ENCODE measurements around the gene NOL8.

The NOL8 gene

GRCh38 chr9:92325269-92325990 is at the start of gene NOL8, which contains the start of gene CENPP:
Gene NOL8 (minus strand): TSS chr9:92325350. CDS start chr9:92324161, 1,189 bp downstream.
Gene CENPP (plus strand): TSS chr9:92325953.
- DNase-seq (peak; percentile 86 to 89), ATAC-seq (peak; percentile 97)
- Mint-ChIP-seq H3K4me3 (peak within 1 kb of the TSS; percentile 95 to 97), H3K9me3 (no peaks in the 10 kb centered on the region), H3K27ac (peak within 1 kb of the TSS; percentile 98 to 100), H3K27me3 (no peaks in the 10 kb centered on the region), H3K4me1 (peaks cover 37% of the 10 kb centered on the region)

- peaks cover 6 to 26% of the 10 kb centered on the region in 2 donors for H3K9me3 Mint-ChIP-seq
- ATAC-seq (no peak), DNase-seq (no peak)
- H3K27me3 Mint-ChIP-seq, result no peaks in the 10 kb centered on the region
- no peaks in the 10 kb centered on the region for H3K4me1 Mint-ChIP-seq
- no peak overlapping the region for H3K4me3 Mint-ChIP-seq
- no peak overlapping the region for H3K27ac Mint-ChIP-seq
Measured at GRCh38 chr9:92373167-92373566, 48.0 kb upstream of the NOL8 start.

GRCh38 chr9:92369075-92369474 is 43.9 kb upstream of the NOL8 start:
- Mint-ChIP-seq H3K27me3 (no peaks in the 10 kb centered on the region), H3K9me3 (peaks cover 6 to 12% of the 10 kb centered on the region in 2 donors), H3K4me1 (no peaks in the 10 kb centered on the region), H3K27ac (no peak overlapping the region), H3K4me3 (no peak overlapping the region)
- no peak for ATAC-seq
- DNase-seq, result no peak

GRCh38 chr9:92360083-92360482 is 34.9 kb upstream of the NOL8 start:
- Mint-ChIP-seq H3K4me3 (no peak overlapping the region), H3K4me1 (no peaks in the 10 kb centered on the region), H3K27ac (no peak overlapping the region), H3K9me3 (peaks cover 13% of the 10 kb centered on the region in 2 donors), H3K27me3 (no peaks in the 10 kb centered on the region)
- DNase-seq (no peak), ATAC-seq (no peak)

- Mint-ChIP-seq H3K27ac (no peak overlapping the region), H3K4me3 (no peak overlapping the region), H3K4me1 (no peaks in the 10 kb centered on the region), H3K27me3 (no peaks in the 10 kb centered on the region), H3K9me3 (peaks cover 17 to 19% of the 10 kb centered on the region in 2 donors)
- ATAC-seq (no peak), DNase-seq (no peak)
Measured at GRCh38 chr9:92359394-92359995, 34.3 kb upstream of the NOL8 start.

- Mint-ChIP-seq H3K27ac (peak overlapping the region in 1 of 2 donors; percentile 2), H3K4me3 (no peak overlapping the region), H3K9me3 (peaks cover 11 to 29% of the 10 kb centered on the region in 2 donors), H3K4me1 (no peaks in the 10 kb centered on the region), H3K27me3 (no peaks in the 10 kb centered on the region)
- ATAC-seq (no peak), DNase-seq (no peak)
Measured at GRCh38 chr9:92353051-92353450, 27.9 kb upstream of the NOL8 start.

- DNase-seq (no peak), ATAC-seq (no peak)
- no peak overlapping the region for H3K4me3 Mint-ChIP-seq
- peaks cover 6 to 22% of the 10 kb centered on the region in 2 donors for H3K9me3 Mint-ChIP-seq
- H3K27ac Mint-ChIP-seq, result no peak overlapping the region
- no peaks in the 10 kb centered on the region for H3K27me3 Mint-ChIP-seq
- H3K4me1 Mint-ChIP-seq, result no peaks in the 10 kb centered on the region
Measured at GRCh38 chr9:92350740-92351133, 25.6 kb upstream of the NOL8 start.

GRCh38 chr9:92349771-92350739 is 24.9 kb upstream of the NOL8 start:
- DNase-seq, result no peak
- Mint-ChIP-seq H3K4me3 (no peak overlapping the region), H3K27ac (no peak overlapping the region), H3K4me1 (no peaks in the 10 kb centered on the region), H3K9me3 (peaks cover 6 to 20% of the 10 kb centered on the region in 2 donors), H3K27me3 (no peaks in the 10 kb centered on the region)
- no peak for ATAC-seq

GRCh38 chr9:92345582-92345981 is 20.4 kb upstream of the NOL8 start:
- ATAC-seq, result no peak
- no peaks in the 10 kb centered on the region for H3K27me3 Mint-ChIP-seq

GRCh38 chr9:92342825-92343488 is 17.8 kb upstream of the NOL8 start:
- Mint-ChIP-seq H3K9me3 (no peaks in the 10 kb centered on the region), H3K4me3 (no peak overlapping the region), H3K27ac (no peak overlapping the region), H3K27me3 (no peaks in the 10 kb centered on the region), H3K4me1 (no peaks in the 10 kb centered on the region)
- DNase-seq (no peak), ATAC-seq (no peak)

More at GRCh38 chr9:92345582-92345981, 20.4 kb upstream of the NOL8 start:
- H3K27ac Mint-ChIP-seq, result no peak overlapping the region
- H3K9me3 Mint-ChIP-seq, result no peaks in the 10 kb centered on the region
- H3K4me3 Mint-ChIP-seq, result no peak overlapping the region
- DNase-seq, result no peak
- no peaks in the 10 kb centered on the region for H3K4me1 Mint-ChIP-seq

GRCh38 chr9:92341578-92341977 is 16.4 kb upstream of the NOL8 start:
- H3K4me3 Mint-ChIP-seq, result no peak overlapping the region
- DNase-seq (no peak), ATAC-seq (no peak)
- H3K27me3 Mint-ChIP-seq, result no peaks in the 10 kb centered on the region
- no peak overlapping the region for H3K27ac Mint-ChIP-seq
- no peaks in the 10 kb centered on the region for H3K4me1 Mint-ChIP-seq
- H3K9me3 Mint-ChIP-seq, result no peaks in the 10 kb centered on the region

- no peak for ATAC-seq
Measured at GRCh38 chr9:92333282-92333634, 8.1 kb upstream of the NOL8 start.

GRCh38 chr9:92332577-92333281 is 7.6 kb upstream of the NOL8 start:
- Mint-ChIP-seq H3K27me3 (no peaks in the 10 kb centered on the region), H3K4me3 (no peak overlapping the region), H3K4me1 (peaks cover 21% of the 10 kb centered on the region), H3K27ac (peak overlapping the region in 1 of 2 donors; percentile 47), H3K9me3 (no peaks in the 10 kb centered on the region)
- DNase-seq, result no peak
- no peak for ATAC-seq

More at GRCh38 chr9:92333282-92333634, 8.1 kb upstream of the NOL8 start:
- DNase-seq, result no peak
- Mint-ChIP-seq H3K4me1 (peaks cover 16% of the 10 kb centered on the region), H3K9me3 (no peaks in the 10 kb centered on the region), H3K27ac (peak overlapping the region in 1 of 2 donors; percentile 47), H3K27me3 (no peaks in the 10 kb centered on the region), H3K4me3 (no peak overlapping the region)

GRCh38 chr9:92328225-92328624 is 3.1 kb upstream of the NOL8 start:
- Mint-ChIP-seq H3K9me3 (no peaks in the 10 kb centered on the region), H3K27me3 (no peaks in the 10 kb centered on the region), H3K4me3 (no peak overlapping the region), H3K4me1 (peaks cover 37% of the 10 kb centered on the region), H3K27ac (no peak overlapping the region)
- ATAC-seq (no peak), DNase-seq (no peak)

All from stimulated activated naive CD8-positive, alpha-beta T cell treated with anti-CD3 and anti-CD28 coated beads, Interleukin-15, amount 100 ng/mL, for 72 hours (primary cell).